T-helper 1 cell (primary cell): Measurements from ENCODE around the gene COA8.

Experiments
- DNase-seq, 5 donors: peaks; one replicate each; pipeline ENCODE4 v3.0.0-alpha.2; 2012 to 2020

The COA8 gene

GRCh38 chr14:103537175-103537990 lies 25.4 kb upstream of the COA8 start:
- no peak for DNase-seq

- DNase-seq: no peak
Measured at GRCh38 chr14:103538291-103539055, 24.3 kb upstream of the COA8 start.

- no peak for DNase-seq
Measured at GRCh38 chr14:103539056-103539825, 23.5 kb upstream of the COA8 start.

GRCh38 chr14:103540821-103541708 lies 21.7 kb upstream of the COA8 start:
- no peak for DNase-seq

- no peak for DNase-seq
Measured at GRCh38 chr14:103541709-103542604, 20.8 kb upstream of the COA8 start.

- DNase-seq: no peak
Measured at GRCh38 chr14:103542605-103543088, 20.1 kb upstream of the COA8 start.

GRCh38 chr14:103543140-103543539 lies 19.6 kb upstream of the COA8 start:
- DNase-seq: no peak

GRCh38 chr14:103543721-103544387 lies 18.9 kb upstream of the COA8 start:
- no peak for DNase-seq

GRCh38 chr14:103544388-103545218 lies 18.2 kb upstream of the COA8 start:
- no peak for DNase-seq

- DNase-seq: no peak
Measured at GRCh38 chr14:103545219-103545914, 17.4 kb upstream of the COA8 start.

- no peak for DNase-seq
Measured at GRCh38 chr14:103545915-103546651, 16.7 kb upstream of the COA8 start.

GRCh38 chr14:103546652-103547454 lies 15.9 kb upstream of the COA8 start:
- DNase-seq: peak; percentile 41 to 77 (median 64)

- no peak for DNase-seq
Measured at GRCh38 chr14:103547455-103547940, 15.3 kb upstream of the COA8 start.

GRCh38 chr14:103547941-103548462 lies 14.8 kb upstream of the COA8 start:
- no peak for DNase-seq

GRCh38 chr14:103548463-103549351 lies 14.1 kb upstream of the COA8 start:
- DNase-seq: no peak
